Measurements from ENCODE around the gene PLXNA4.

Gene PLXNA4

GRCh38 chr7:132295175-132295574 lies 281.1 kb downstream of the PLXNA4 start:
- no peak for DNase-seq

GRCh38 chr7:132292803-132293202 lies 283.5 kb downstream of the PLXNA4 start:
- no peak for DNase-seq

- no peak for DNase-seq
Measured at GRCh38 chr7:132291481-132291880, 284.8 kb downstream of the PLXNA4 start.

GRCh38 chr7:132290021-132290420 lies 286.2 kb downstream of the PLXNA4 start:
- DNase-seq = no peak

GRCh38 chr7:132286836-132287235 lies 289.4 kb downstream of the PLXNA4 start:
- no peak for DNase-seq

GRCh38 chr7:132280335-132280734 lies 295.9 kb downstream of the PLXNA4 start:
- DNase-seq = no peak

- no peak for DNase-seq
Measured at GRCh38 chr7:132279718-132280117, 296.6 kb downstream of the PLXNA4 start.

GRCh38 chr7:132276976-132277725 lies 299.1 kb downstream of the PLXNA4 start:
- no peak for DNase-seq

GRCh38 chr7:132276234-132276630 lies 300.0 kb downstream of the PLXNA4 start:
- no peak for DNase-seq

- DNase-seq = no peak
Measured at GRCh38 chr7:132275416-132276233, 300.6 kb downstream of the PLXNA4 start.

- DNase-seq = no peak
Measured at GRCh38 chr7:132272763-132273371, 303.4 kb downstream of the PLXNA4 start.

- DNase-seq = no peak
Measured at GRCh38 chr7:132270517-132270916, 305.8 kb downstream of the PLXNA4 start.

GRCh38 chr7:132269718-132270117 lies 306.6 kb downstream of the PLXNA4 start:
- DNase-seq = no peak

GRCh38 chr7:132263151-132263550 lies 313.1 kb downstream of the PLXNA4 start:
- no peak for DNase-seq

- no peak for DNase-seq
Measured at GRCh38 chr7:132262160-132262470, 314.2 kb downstream of the PLXNA4 start.

GRCh38 chr7:132261327-132262159 lies 314.7 kb downstream of the PLXNA4 start:
- no peak for DNase-seq

GRCh38 chr7:132258231-132258630 lies 318.0 kb downstream of the PLXNA4 start:
- no peak for DNase-seq

- no peak for DNase-seq
Measured at GRCh38 chr7:132257253-132257652, 319.0 kb downstream of the PLXNA4 start.

- no peak for DNase-seq
Measured at GRCh38 chr7:132256721-132257212, 319.5 kb downstream of the PLXNA4 start.

- DNase-seq = peak; percentile 55
Measured at GRCh38 chr7:132255898-132256297, 320.4 kb downstream of the PLXNA4 start.

- no peak for DNase-seq
Measured at GRCh38 chr7:132255115-132255797, 321.0 kb downstream of the PLXNA4 start.

GRCh38 chr7:132254455-132254854 lies 321.8 kb downstream of the PLXNA4 start:
- no peak for DNase-seq
